GM18499 (cell line): ENCODE results near the gene ENTHD1.
A peak's percentile ranks its signal among the peaks of the same experiment; 100 is the strongest.
"Not testable (repeated sequence)": the region's sequence is repeated elsewhere in the genome, so short reads cannot be mapped to it uniquely, and the experiment has no call there.

Source experiments
- ATAC-seq: cut with Tn5 transposase; IDR thresholded peaks from one replicate; pipeline ENCODE4 v1.9.1; 2021; ENCODE audit warnings: moderate number of reproducible peaks; ENCODE audit not compliant: insufficient read depth, unreplicated experiment

Gene ENTHD1

DNA sequence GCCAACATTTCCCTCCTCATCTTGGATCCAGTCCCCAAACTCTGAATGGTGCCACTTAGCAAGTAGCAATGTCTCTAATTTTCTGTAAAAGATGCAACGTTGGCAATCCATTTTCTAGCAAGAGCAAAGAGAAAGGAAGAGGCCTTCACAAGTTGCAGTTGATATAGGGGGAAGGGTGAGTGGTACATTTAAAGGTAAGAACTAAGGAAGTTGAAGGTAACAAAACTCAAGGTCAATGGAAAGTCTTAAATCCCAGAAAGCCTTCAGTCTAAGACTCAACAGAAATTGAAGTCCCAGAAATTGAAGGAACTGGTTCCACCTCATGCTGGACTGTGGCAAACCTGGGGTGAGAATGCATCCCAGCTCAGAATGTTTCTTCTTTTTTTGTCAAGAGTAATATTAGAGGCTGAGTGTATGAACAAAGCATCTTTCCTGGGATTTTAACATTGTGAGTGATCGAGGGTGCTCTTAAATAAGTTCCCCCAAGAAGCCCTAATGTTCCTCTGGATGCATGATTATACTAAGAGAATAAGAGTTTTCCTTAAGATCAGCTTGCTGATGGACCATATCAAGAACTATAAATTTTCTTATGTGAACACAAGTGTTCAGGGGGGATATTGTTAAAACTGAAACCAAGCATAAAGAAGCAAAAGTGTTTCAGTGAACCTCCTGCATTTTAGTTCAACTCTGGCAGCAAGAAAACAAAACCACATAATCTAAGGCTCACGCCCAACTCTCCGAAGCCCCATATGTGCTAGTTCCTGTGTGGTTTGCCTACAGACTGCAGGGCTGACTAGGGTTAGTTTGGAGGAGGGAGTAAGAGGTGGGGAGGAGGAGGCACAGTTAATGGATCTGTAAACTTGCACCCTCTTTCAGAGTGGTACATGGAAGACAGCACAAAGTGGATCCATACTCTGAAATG is 7.0 kb upstream of the ENTHD1 start, which contains the start of gene GRAP2:
GRAP2 (plus strand) TSS at position 779 of the 922 bp plus-strand sequence. CDS start 46,023 bp downstream, outside the sequence.
- ATAC-seq = no peak

DNA sequence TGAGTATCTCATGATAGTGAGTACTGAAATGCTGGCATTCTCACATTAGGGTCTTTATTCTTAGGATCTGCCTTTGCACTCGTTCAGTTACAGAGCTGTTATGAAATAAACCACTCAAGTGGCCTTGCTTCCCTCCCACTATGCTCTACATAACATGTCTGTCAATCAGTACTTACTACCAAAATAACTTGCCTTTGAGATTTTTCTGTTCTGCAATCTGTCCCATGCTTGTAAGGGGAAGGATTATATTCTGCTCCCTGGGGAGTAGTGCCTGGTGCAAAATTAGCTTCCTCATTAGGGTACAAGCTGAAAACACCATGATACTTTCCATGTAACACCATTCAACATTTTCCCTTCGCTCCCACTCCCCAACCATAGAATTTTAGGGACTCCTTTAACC is 5.4 kb upstream of the ENTHD1 start:
- peak; percentile 61 for ATAC-seq

DNA sequence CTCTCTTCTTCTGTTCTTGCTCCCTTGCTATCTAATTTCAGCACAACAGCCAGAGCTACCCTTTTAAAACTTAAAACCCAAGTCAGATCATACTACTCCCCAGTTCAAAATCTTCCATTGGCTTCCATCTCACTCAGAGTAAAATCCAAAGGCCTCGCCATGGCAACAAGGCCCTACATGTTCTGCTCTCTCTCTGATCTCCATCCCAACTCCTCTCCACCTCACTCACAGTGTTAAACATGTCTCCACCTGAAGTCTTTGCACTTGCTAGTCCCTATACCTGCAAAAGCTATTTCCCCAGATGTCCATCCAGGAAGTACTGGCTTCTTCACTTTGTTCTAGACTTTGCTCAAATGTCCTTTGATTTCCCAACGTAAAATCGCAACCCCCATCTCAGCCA is 4.3 kb upstream of the ENTHD1 start:
- ATAC-seq = no peak

GRCh38 chr22:39896313-39896996 is 2.9 kb upstream of the ENTHD1 start:
- ATAC-seq = no peak

- no peak for ATAC-seq
Observed at GRCh38 chr22:39895682-39896081, 2.1 kb upstream of the ENTHD1 start.

GRCh38 chr22:39894554-39895092 is 1.1 kb upstream of the ENTHD1 start:
- ATAC-seq = no peak

DNA sequence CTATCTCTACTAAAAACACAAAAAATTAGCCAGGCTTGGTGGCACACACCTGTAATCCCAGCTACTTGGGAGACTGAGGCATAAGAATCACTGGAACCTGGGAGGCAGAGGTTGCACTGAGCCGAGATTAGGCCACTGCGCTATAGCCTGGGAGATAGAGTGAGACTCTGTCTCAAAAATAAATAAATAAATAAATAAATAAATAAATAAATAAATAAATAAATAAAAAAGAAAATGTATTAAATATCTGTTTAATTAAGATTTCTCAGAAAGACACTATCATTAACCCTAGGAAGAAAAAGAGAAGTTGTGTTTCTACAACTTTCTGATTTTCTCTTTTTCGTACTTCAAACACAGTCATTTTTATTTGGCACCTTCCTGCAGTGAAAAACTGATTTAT is 3.6 kb downstream of the ENTHD1 start:
- ATAC-seq = not testable (repeated sequence)

GRCh38 chr22:39883057-39883456 is 10.5 kb downstream of the ENTHD1 start:
- ATAC-seq = no peak

DNA sequence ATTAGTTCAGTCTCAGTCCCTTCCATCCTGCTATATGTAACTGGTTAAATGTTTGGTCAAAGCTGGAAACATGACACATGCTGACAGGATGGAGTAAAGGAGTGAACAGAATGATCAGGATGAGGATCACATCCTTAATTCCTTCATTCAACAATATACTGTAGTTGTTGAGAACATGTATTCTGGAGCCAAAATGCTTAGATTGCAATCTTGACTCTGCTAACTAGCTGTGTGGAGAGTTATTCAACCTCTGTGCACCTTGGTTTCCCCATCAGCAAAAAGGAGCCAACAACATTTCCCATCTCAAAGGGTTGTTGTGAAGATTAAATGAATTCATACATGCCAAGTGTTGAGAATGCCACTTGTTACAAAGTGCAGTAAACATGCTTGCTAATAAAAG is 12.8 kb downstream of the ENTHD1 start:
- ATAC-seq = no peak

GRCh38 chr22:39877079-39877845 is 16.3 kb downstream of the ENTHD1 start:
- ATAC-seq = no peak

- ATAC-seq = not testable (repeated sequence)
Observed at GRCh38 chr22:39875176-39875885, 18.2 kb downstream of the ENTHD1 start.

DNA sequence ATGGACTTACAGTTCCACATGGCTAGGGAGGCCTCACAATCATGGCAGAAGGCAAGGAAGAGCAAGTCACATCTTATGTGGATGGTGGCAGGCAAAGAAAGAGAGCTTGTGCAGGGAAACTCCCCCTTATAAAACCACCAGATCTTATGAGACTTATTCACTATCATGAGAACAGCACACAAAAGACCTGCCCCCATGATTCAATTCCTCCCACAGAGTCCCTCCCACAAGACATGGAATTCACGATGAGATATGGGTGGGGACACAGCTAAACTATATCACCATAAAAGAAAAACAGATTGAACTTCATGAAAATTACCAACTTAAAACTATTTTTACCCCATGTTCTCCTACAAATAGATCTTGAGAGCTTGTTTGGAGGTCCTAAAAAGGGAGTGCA is 19.6 kb downstream of the ENTHD1 start:
- no peak for ATAC-seq

DNA sequence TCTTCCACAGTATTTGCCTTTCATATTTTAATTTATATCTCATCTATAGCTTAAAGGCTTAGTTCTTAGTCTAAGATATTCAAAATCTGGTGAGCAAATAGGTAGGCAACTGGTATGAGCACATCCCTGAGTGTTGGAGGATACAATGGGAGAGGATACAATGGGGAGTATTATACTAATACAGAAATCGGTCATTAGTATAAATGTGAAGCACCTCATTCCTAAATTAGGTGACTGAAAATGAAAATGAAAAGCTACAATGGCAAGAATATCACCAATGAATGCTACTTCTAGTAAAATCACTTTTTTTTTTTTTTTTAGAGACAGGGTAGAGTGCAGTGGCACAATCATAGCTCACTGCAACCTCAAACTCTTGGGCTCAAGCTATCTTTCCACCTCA is 21.0 kb downstream of the ENTHD1 start:
- ATAC-seq = no peak

DNA sequence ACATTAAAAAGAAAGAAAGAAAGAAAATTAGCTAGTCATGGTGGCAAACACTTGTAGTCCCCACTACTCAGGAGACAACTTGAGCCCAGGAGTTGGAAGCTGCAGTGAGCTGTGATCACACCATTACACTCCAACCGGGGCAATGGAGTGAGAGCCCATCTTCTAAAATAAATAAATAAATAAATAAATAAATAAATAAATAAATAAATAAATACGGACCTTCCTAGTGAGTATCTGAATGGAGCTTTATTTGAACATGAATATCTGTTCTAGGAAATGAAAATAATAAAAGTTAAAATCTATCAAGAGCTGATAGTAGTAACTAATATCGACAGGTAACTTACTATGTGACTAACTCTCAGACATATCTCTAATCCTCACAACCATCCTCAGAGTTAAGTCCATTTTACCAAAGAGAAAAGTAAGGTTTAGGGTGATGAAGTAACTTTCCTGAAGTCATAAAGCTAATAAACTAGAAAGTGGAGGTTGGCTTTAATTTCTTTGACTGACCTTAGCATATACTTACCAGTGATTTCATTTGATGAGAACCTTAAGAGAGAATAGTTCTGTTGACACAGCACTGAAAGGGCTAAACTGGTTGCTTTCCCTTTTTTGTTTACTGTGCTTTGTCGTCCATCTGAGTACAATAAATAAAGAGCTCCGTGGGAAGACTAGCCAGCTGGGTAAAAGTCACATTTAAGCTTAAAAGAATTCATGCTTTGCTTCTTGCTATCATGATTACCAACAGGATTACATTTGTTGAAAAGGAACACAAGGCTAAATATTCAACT is 22.4 kb downstream of the ENTHD1 start:
- ATAC-seq = no peak

DNA sequence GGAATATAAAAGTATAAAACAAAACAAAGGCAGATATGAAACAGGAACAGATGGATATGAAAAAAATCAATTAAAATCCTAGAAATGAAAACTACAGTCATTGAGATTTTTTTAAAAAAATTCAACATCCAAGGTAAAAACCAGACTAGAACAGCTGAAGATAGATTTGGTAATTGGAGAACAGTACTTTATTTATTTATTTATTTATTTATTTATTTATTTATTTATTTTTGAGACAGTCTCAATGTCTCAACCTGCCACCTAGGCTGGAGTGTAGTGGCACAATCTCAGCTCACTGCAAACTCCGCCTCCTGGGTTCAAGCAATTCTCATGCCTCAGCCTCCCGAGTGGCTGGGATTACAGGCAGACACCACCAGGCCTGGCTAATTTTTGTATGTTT is 23.8 kb downstream of the ENTHD1 start:
- ATAC-seq = not testable (repeated sequence)

DNA sequence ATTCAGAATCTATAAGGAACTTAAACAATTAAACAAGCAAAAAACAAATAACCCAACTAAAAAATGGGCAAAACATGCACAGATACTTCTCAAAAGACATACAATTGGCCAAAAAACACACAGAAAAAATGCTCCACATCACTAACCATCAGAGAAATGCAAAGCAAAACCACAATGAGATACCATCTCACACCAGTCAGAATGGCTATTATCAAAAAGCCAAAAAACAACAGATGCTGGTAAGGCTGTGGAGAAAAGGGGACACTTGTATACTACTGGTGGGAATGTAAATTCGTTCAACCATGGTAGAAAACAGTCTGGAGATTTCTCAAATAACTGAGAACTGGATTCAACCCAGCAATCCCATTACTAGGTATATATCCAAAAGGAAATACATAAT is 24.8 kb downstream of the ENTHD1 start:
- no peak for ATAC-seq

- no peak for ATAC-seq
Observed at GRCh38 chr22:39859903-39860588, 33.5 kb downstream of the ENTHD1 start.

DNA sequence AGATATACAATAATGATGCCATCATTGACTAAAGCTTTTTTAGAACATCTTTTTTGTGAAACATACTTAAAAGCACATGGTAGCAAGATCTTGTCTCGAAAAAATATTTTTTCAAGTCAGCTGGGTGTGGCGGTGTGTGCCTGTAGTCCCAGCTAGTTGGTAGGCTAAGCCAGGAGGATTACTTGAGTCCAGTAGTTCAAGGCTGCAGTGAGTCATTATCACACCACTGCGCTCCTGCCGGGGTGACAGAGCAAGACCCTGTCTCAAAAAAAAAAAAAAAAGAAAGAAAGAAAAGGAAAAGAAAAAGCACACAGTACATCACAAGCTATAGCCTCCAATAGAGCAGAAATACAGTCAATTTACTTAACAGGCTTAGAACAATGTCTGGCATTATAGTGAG is 37.0 kb downstream of the ENTHD1 start:
- ATAC-seq = no peak

- ATAC-seq = no peak
Observed at GRCh38 chr22:39852799-39853198, 40.8 kb downstream of the ENTHD1 start.
